Measurements from ENCODE around the gene INAFM1.
A peak's percentile ranks its signal among the peaks of the same experiment; 100 is the strongest.

The INAFM1 gene

GRCh38 chr19:47310819-47311218 is 36.1 kb downstream of the INAFM1 start:
- DNase-seq = peak; percentile 75 to 79 (median 78)

DNA sequence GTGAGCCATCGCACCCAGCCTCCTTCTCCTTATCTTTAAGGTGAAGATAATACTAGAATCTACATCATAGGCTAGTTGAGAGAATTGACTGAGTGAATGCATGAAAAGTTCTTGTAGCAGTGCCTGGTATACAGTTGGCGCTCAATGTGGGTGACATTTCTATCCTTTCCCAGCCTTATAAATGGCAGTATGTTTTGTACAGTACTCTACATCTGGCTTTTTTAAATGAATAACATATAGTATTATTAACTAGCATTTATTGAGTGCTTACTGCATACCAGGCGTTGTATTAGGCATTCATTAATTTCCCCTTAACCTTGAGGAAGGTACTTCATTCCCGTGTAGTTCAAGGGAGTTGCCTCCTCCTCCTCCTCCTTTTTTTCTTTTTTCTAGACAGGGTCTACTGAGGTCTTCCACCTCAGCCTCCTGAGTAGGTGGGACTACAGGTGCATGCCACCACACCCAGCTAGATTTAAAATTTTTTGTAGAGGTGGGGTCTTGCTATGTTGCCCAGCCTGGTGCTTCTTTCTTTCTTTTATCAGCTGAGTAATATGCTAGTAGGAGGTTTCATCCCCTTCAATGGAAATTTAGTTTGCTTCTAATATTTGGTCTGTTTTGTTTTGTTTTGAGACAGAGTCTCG is 37.8 kb downstream of the INAFM1 start:
- no peak for DNase-seq

DNA sequence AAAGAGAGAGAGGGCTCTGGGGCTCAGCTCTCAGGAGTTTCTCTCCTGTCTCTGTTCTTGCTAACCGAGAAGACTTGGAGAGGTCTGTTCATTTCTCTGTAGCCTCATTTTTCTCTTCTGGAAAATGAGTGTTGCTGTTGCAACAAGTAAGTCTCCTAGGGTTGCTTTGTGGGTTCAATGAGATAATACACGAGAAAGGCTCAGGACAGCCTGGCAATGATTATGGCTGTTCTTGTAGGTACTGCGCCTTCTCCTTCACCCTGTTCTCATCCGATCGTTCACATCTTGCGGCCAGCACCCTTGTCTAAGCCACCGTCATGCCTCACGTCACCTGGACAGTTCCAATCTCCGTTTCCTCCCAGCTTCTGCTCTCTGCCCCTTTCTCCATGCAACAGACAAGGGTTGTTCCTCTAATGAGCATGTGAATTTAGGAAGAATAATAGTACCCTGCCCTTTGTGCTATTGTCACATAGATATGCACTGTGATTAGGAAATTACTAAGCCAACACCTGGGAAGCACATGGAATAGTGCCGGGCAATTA is 39.1 kb downstream of the INAFM1 start:
- no peak for DNase-seq

- peak; percentile 96 to 99 (median 98) for DNase-seq
Measured at GRCh38 chr19:47315125-47315821, 40.6 kb downstream of the INAFM1 start.

DNA sequence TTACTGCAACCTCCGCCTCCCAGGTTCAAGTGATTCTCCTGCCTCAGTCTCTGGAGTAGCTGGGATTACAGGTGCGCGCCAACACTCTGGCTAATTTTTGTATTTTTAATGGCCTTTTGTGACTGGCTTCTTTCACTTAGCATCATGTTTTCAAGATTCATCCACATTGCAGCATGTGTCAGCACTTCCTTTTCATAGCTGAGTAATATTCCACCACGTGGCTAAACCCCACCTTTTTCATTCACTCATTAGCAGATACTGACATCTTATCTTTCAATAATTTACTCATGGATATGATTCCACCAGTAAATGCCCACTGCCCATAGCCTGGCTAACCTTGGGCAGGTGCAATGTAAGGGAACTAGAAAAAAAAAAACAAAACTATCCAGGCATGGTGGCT is 41.8 kb downstream of the INAFM1 start:
- DNase-seq = peak in 1 of 3 donors; percentile 48

DNA sequence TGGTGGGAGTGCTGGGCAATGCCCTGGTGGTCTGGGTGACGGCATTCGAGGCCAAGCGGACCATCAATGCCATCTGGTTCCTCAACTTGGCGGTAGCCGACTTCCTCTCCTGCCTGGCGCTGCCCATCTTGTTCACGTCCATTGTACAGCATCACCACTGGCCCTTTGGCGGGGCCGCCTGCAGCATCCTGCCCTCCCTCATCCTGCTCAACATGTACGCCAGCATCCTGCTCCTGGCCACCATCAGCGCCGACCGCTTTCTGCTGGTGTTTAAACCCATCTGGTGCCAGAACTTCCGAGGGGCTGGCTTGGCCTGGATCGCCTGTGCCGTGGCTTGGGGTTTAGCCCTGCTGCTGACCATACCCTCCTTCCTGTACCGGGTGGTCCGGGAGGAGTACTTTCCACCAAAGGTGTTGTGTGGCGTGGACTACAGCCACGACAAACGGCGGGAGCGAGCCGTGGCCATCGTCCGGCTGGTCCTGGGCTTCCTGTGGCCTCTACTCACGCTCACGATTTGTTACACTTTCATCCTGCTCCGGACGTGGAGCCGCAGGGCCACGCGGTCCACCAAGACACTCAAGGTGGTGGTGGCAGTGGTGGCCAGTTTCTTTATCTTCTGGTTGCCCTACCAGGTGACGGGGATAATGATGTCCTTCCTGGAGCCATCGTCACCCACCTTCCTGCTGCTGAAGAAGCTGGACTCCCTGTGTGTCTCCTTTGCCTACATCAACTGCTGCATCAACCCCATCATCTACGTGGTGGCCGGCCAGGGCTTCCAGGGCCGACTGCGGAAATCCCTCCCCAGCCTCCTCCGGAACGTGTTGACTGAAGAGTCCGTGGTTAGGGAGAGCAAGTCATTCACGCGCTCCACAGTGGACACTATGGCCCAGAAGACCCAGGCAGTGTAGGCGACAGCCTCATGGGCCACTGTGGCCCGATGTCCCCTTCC is 45.5 kb downstream of the INAFM1 start:
- no peak for DNase-seq

GRCh38 chr19:47321630-47322029 is 46.9 kb downstream of the INAFM1 start:
- peak; percentile 54 to 70 (median 58) for DNase-seq

- DNase-seq = peak; percentile 86 to 95 (median 91)
Measured at GRCh38 chr19:47322058-47322457, 47.4 kb downstream of the INAFM1 start.

- DNase-seq = peak in 1 of 3 donors; percentile 26
Measured at GRCh38 chr19:47323409-47323808, 48.7 kb downstream of the INAFM1 start.

DNA sequence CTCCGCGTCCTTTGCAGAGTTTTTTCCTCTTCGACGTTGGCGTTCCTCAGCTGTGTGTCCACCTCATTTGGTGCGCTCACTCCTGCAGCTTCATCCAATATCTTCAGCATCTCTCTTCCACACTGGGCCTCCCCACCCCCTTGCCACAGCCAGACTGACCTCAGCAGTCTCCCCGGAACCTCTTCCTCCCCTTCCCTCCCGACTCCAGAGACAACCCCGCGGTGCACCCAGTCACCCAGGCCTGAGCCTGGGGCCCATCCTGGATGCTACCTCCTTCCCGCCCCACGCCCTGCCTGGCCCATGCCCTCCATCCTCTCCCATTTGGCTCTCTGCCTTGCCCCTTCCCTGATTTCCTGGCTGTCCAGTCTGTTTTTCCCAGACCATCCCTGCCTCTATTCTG is 49.2 kb downstream of the INAFM1 start:
- DNase-seq = peak in 2 of 3 donors; percentile 49 to 68

- peak; percentile 93 to 94 (median 94) for DNase-seq
Measured at GRCh38 chr19:47324502-47324901, 49.8 kb downstream of the INAFM1 start.

Data from suppressor macrophage treated with lipopolysaccharide for 1 hour (primary cell).